C4-2B (cell line): Measurements from ENCODE around the gene NDUFAF5.

Experiments used
- ZFX ChIP-seq: fragments of 450-650 bp; IDR thresholded peaks from 2 replicates; pipeline ENCODE4 v1.6.1; 2017
- TF ChIP-seq, protein P1 (sequence below): fragments of 450-650 bp; conservative IDR thresholded peaks from 2 replicates; pipeline ENCODE4 v1.5.1; 2017; ENCODE audit warnings: mild to moderate bottlenecking

DNA sequence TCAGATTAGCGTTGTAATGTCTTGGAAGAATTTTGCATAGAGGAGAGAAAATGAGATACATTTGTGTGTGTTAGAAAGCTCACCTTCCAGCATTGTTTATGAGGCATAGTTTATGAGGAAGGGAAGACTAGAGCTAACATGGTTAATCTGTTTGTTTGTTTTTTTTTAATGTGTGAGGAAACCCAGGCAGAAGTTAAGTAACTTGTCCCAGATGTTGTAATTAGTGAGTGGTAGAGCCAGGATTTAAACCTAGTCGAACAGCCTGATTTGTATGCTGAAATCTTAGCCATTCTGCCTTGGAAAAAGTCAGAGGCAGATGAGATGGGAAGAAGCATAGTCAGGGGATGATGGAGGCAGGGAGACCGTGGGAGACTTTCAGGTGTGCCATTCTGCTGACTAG lies 29.1 kb downstream of the NDUFAF5 start:
- TF ChIP-seq, protein P1, sequence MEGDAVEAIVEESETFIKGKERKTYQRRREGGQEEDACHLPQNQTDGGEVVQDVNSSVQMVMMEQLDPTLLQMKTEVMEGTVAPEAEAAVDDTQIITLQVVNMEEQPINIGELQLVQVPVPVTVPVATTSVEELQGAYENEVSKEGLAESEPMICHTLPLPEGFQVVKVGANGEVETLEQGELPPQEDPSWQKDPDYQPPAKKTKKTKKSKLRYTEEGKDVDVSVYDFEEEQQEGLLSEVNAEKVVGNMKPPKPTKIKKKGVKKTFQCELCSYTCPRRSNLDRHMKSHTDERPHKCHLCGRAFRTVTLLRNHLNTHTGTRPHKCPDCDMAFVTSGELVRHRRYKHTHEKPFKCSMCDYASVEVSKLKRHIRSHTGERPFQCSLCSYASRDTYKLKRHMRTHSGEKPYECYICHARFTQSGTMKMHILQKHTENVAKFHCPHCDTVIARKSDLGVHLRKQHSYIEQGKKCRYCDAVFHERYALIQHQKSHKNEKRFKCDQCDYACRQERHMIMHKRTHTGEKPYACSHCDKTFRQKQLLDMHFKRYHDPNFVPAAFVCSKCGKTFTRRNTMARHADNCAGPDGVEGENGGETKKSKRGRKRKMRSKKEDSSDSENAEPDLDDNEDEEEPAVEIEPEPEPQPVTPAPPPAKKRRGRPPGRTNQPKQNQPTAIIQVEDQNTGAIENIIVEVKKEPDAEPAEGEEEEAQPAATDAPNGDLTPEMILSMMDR, result no peak
- no peak for TF ChIP-seq ZFX
